Memory B cell (primary cell): ENCODE data around the gene MEGF8.
A peak's percentile ranks its signal among the peaks of the same experiment; 100 is the strongest.

Experiments used
- ATAC-seq: fragments of 150-1000 bp; cut with Tn5 transposase; 2 replicates; pipeline ENCODE4 v1.10.0; 2021; ENCODE audit warnings: low read depth, mild to moderate bottlenecking, moderate library complexity
- DNase-seq, 2 donors: peaks; one replicate each; pipeline ENCODE4 v3.0.0; 2022; ENCODE audit warnings: low spot score in 2 of 2
- H3K27ac Mint-ChIP-seq: one replicate; pipeline ENCODE4 v1.8.0; 2022; ENCODE audit warnings: mild to moderate bottlenecking, moderate library complexity, mixed read lengths
- H3K27me3 Mint-ChIP-seq: one replicate; pipeline ENCODE4 v1.8.0; 2022; ENCODE audit warnings: mixed read lengths
- H3K36me3 Mint-ChIP-seq: one replicate; pipeline ENCODE4 v1.8.0; 2022; ENCODE audit warnings: mild to moderate bottlenecking, mixed read lengths
- H3K4me1 Mint-ChIP-seq: one replicate; pipeline ENCODE4 v1.8.0; 2022; ENCODE audit warnings: mixed read lengths
- H3K4me3 Mint-ChIP-seq: one replicate; pipeline ENCODE4 v1.8.0; 2022; ENCODE audit warnings: mild to moderate bottlenecking, moderate library complexity, mixed read lengths
- H3K9me3 Mint-ChIP-seq: one replicate; pipeline ENCODE4 v1.8.0; 2022; ENCODE audit warnings: mixed read lengths

The MEGF8 gene

GRCh38 chr19:42306646-42307045, 18.8 kb upstream of the MEGF8 start:
- Mint-ChIP-seq H3K9me3 (no peaks in the 10 kb centered on the region), H3K4me1 (peaks cover 16% of the 10 kb centered on the region), H3K36me3 (no peaks in the 10 kb centered on the region), H3K27me3 (peaks cover 3% of the 10 kb centered on the region), H3K4me3 (no peak overlapping the region), H3K27ac (no peak overlapping the region)
- no peak for ATAC-seq
- no peak for DNase-seq

DNA sequence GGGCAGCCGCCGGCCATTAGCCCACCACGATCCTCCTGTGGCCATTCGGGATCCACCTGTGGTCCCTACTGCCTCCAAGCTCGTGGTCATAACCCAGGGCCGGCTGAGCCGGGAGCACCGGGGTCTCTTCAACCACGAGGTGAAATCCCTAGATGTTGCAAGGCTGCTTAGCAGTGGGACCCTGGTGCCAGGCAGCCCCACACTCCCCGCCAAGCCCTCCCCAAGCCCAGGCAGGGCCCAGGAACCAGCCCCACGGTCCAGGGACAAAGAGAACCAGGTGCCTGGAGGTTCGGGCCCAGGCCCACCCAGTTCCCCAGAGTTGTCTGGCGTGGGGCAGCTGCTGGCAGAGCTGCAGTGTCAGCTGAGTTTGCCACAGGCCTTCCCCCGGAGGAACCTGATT, 15.7 kb upstream of the MEGF8 start:
- Mint-ChIP-seq H3K4me3 (no peak overlapping the region), H3K9me3 (no peaks in the 10 kb centered on the region), H3K27me3 (peaks cover 18% of the 10 kb centered on the region), H3K36me3 (no peaks in the 10 kb centered on the region), H3K27ac (no peak overlapping the region), H3K4me1 (peaks cover 9% of the 10 kb centered on the region)
- no peak for DNase-seq
- ATAC-seq: no peak

GRCh38 chr19:42311657-42312056, 13.8 kb upstream of the MEGF8 start:
- Mint-ChIP-seq H3K9me3 (no peaks in the 10 kb centered on the region), H3K27me3 (peaks cover 21% of the 10 kb centered on the region), H3K27ac (no peak overlapping the region), H3K4me1 (peaks cover 11% of the 10 kb centered on the region), H3K36me3 (no peaks in the 10 kb centered on the region), H3K4me3 (no peak overlapping the region)
- no peak for DNase-seq
- no peak for ATAC-seq

- H3K27ac Mint-ChIP-seq: no peak overlapping the region
- peaks cover 22% of the 10 kb centered on the region for H3K27me3 Mint-ChIP-seq
Observed at GRCh38 chr19:42312370-42312769, 13.1 kb upstream of the MEGF8 start.

DNA sequence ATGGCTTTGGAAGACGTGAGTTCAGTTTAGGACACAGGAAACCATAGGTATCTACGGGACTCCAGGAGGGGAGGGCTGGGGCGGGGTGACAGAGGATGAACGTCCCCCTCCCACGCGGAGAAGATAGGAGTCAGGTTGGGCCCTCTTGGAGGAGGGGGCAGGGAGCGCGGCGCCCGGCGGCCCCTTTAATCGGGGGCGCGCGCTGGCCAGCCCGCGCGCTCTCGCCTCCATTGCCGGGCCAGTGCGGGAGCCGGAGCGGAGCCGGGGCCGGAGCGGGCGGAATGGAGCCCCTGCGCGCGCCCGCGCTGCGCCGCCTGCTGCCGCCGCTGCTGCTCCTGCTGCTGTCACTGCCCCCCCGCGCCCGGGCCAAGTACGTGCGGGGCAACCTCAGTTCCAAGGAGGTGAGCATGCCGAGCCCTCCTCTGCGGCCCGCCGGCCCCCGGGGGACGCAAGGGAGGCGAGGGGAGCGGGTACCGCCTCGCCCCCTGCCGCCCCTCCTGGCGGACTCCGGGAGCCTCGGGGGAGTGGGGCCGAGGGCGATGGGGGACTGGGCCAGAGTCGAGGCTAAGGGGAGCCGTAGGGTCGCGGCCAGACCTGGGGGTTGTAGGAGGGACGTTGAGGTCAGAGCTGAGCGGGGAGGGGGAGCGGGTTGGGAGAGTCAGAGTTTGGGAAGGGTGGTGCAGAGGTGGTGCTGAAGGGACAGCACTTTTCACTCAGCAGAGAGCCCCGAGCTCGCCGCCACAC, 12.2 kb upstream of the MEGF8 start, which contains the start of gene TMEM145:
Gene TMEM145 (plus strand): TSS at position 214 of the 744 bp plus-strand sequence. CDS start 68 bp downstream, at position 282.
- Mint-ChIP-seq H3K36me3 (no peaks in the 10 kb centered on the region), H3K27me3 (peaks cover 22% of the 10 kb centered on the region), H3K4me1 (peaks cover 15% of the 10 kb centered on the region), H3K4me3 (peak within 1 kb of the TSS; percentile 76), H3K27ac (no peak within 1 kb of the TSS), H3K9me3 (no peaks in the 10 kb centered on the region)
- DNase-seq (peak in 1 of 2 donors; percentile 49), ATAC-seq (peak; percentile 80)

More at GRCh38 chr19:42312370-42312769, 13.1 kb upstream of the MEGF8 start:
- no peak for DNase-seq
- ATAC-seq: no peak
- no peaks in the 10 kb centered on the region for H3K9me3 Mint-ChIP-seq
- peaks cover 15% of the 10 kb centered on the region for H3K4me1 Mint-ChIP-seq
- H3K4me3 Mint-ChIP-seq: peak overlapping the region; percentile 76
- no peaks in the 10 kb centered on the region for H3K36me3 Mint-ChIP-seq

DNA sequence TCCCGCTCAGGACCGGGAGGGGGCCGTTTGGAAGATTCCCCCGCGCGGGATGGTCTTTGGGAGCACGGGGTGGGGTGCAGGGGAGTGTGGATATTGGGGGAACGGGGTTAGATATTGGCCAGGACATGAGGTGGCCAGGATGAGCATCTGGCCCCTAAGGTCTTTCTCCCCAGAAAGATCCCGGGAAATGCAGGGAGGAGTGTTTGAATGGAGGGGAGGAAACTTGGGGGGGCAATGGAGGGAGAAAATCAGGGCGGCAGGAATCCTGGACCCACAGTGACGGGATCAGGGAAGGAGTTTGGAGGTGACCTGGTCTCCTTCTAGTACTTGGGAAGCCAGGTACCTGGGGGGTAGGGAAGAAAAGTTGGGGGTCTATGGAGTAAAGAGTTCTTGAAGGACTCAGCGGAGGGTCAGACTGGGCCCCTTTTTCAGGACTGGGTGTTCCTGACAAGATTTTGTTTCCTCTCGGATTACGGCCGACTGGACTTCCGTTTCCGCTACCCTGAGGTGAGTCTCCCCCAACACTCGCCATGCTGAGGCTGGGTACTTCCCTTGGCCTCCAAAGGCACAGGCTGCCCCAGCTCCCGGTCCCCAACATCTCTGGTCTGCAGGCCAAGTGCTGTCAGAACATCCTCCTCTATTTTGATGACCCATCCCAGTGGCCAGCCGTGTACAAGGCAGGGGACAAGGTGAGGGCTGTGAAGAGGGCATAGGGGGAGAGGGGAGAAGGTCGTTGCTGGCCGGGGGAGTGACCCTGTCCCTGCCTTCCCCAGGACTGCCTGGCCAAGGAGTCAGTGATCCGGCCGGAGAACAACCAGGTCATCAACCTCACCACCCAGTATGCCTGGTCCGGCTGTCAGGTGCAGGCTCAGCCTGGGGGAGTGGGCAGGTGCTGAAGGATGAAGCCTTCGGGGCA, 11.3 kb upstream of the MEGF8 start:
- DNase-seq (no peak), ATAC-seq (no peak)
- Mint-ChIP-seq H3K4me1 (peaks cover 15% of the 10 kb centered on the region), H3K27me3 (peaks cover 22% of the 10 kb centered on the region), H3K4me3 (peak overlapping the region; percentile 38), H3K36me3 (no peaks in the 10 kb centered on the region), H3K9me3 (no peaks in the 10 kb centered on the region), H3K27ac (no peak overlapping the region)

GRCh38 chr19:42315024-42315423, 10.4 kb upstream of the MEGF8 start:
- Mint-ChIP-seq H3K4me1 (peaks cover 15% of the 10 kb centered on the region), H3K4me3 (no peak overlapping the region), H3K36me3 (no peaks in the 10 kb centered on the region), H3K27me3 (peaks cover 22% of the 10 kb centered on the region), H3K27ac (no peak overlapping the region), H3K9me3 (no peaks in the 10 kb centered on the region)
- DNase-seq (no peak), ATAC-seq (no peak)

- Mint-ChIP-seq H3K4me1 (peaks cover 15% of the 10 kb centered on the region), H3K4me3 (peak overlapping the region; percentile 30), H3K27me3 (peaks cover 19% of the 10 kb centered on the region), H3K36me3 (no peaks in the 10 kb centered on the region), H3K27ac (no peak overlapping the region), H3K9me3 (no peaks in the 10 kb centered on the region)
- ATAC-seq (no peak), DNase-seq (no peak)
Observed at GRCh38 chr19:42316223-42317211, 8.9 kb upstream of the MEGF8 start.

- ATAC-seq: no peak
- Mint-ChIP-seq H3K27ac (no peak overlapping the region), H3K4me3 (no peak overlapping the region), H3K9me3 (no peaks in the 10 kb centered on the region), H3K27me3 (peaks cover 15% of the 10 kb centered on the region), H3K36me3 (no peaks in the 10 kb centered on the region), H3K4me1 (peaks cover 15% of the 10 kb centered on the region)
- no peak for DNase-seq
Observed at GRCh38 chr19:42317535-42317934, 7.9 kb upstream of the MEGF8 start.

- Mint-ChIP-seq H3K4me1 (peaks cover 15% of the 10 kb centered on the region), H3K9me3 (no peaks in the 10 kb centered on the region), H3K4me3 (no peak overlapping the region), H3K27ac (no peak overlapping the region), H3K27me3 (no peaks in the 10 kb centered on the region), H3K36me3 (no peaks in the 10 kb centered on the region)
- no peak for ATAC-seq
- no peak for DNase-seq
Observed at GRCh38 chr19:42322305-42322704, 3.1 kb upstream of the MEGF8 start.

DNA sequence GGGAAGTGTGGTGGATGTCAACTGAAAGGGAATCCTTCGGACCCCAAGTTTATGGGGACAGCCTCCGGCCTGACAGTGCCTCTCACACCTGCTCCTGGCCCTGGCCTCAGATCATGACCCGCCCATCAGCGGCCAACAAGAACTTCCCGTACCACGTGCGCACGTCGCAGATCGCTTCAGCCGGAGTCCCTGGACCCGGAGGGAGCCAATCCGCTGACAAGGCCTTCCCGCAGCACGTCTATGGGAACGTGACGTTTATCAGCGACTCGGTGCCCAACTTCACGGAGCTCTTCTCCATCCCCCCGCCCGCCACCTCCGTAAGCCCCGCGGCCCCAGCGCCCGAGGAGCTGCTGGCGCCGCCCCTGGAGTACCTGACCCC, 2.0 kb upstream of the MEGF8 start:
- no peaks in the 10 kb centered on the region for H3K36me3 Mint-ChIP-seq
- no peak overlapping the region for H3K27ac Mint-ChIP-seq
- ATAC-seq (no peak), DNase-seq (no peak)
- H3K4me3 Mint-ChIP-seq: no peak overlapping the region
- peaks cover 23% of the 10 kb centered on the region for H3K4me1 Mint-ChIP-seq
- no peaks in the 10 kb centered on the region for H3K27me3 Mint-ChIP-seq
- no peaks in the 10 kb centered on the region for H3K9me3 Mint-ChIP-seq

GRCh38 chr19:42323852-42324654, 1.4 kb upstream of the MEGF8 start:
- DNase-seq (peak in 1 of 2 donors; percentile 51), ATAC-seq (no peak)
- Mint-ChIP-seq H3K4me3 (peak overlapping the region; percentile 27), H3K27ac (no peak overlapping the region), H3K27me3 (no peaks in the 10 kb centered on the region), H3K36me3 (no peaks in the 10 kb centered on the region), H3K4me1 (peaks cover 28% of the 10 kb centered on the region), H3K9me3 (no peaks in the 10 kb centered on the region)
